Hypothalamus (tissue), 51 donors: Measurements from ENCODE around the gene CPA1.
"Not testable (repeated sequence)": the region's sequence is repeated elsewhere in the genome, so short reads cannot be mapped to it uniquely, and the experiment has no call there.

Experiments
- DNase-seq, 51 donors: peaks; one replicate each; lab custom pipeline; 2025; lab: John Stamatoyannopoulos, UW

CPA1 gene

DNA sequence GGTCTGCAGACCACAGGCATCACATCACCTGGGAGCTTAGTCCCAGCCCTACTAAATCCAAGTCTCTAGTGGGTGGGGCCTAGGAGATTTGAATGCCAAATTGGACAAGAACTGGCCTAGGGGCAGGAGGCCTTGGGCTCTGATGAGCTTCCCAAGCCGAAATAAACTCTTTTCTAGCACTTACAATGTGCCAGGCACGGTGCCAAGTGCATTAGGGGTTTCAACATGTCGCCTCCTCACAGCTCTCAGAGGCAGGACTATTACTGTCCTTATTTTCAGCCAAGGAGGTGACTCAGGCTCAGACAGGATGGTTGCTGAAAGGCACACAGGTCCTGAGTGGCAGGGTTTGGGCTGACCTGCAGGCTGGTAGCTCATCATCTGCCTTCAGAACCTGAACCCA, 9.2 kb upstream of the CPA1 start:
- peak in 1 of 51 donors; percentile 11 for DNase-seq

DNA sequence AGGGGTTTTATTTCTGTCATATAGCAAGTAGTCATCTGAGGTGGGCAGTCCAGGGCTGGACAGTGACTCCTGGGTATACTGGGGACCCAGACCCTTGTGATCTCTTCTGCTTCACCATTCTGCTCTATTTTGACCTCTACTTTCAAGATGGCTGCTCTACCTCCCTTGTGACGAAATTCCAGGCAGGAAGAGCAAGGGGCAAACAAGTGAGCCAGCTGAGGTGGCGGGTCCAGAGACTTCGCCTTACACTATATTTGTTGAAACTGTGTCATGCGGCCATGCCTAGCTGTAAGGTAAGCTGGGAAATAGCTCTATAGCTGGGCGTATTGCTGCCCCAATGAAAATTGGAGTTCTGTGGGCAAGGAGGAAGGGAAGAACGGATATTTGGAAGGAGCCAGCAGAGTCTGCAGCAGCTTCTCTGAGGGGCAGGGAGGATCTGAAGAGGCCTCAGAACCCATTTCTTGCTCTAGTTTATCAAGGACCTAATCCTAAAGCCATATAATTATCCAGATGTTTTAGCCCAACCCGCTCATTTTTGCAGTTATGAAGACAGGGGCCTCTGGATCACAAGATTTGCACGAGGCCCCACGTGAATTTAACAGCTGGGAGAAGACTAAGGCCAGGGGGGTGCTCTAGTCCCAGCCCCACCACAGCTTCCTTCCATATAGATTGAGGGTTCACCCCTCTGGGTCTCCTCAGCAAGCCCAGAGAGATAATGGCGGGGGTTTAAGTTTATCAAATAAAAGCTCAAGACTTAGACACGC, 7.7 kb upstream of the CPA1 start:
- DNase-seq, result no peak

DNA sequence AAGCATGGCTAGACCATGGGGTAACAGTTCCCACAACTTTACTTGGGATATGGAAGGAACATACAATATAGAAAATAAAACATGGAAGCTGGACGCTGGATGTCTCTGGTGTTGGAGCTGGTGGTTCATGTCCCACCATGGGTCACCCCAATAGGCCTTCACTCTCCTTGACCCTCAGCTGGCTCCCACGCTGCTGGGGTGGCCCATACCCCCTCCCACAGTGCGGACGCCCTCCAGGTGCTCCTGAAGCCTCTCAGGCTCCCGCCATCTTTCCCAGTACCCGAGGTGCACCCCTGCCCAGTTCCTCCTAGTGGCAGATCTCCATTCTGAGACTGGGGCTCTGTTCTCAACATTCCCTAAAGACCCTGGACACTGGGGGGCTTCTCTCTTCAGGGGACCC, 5.8 kb upstream of the CPA1 start:
- DNase-seq, result no peak

DNA sequence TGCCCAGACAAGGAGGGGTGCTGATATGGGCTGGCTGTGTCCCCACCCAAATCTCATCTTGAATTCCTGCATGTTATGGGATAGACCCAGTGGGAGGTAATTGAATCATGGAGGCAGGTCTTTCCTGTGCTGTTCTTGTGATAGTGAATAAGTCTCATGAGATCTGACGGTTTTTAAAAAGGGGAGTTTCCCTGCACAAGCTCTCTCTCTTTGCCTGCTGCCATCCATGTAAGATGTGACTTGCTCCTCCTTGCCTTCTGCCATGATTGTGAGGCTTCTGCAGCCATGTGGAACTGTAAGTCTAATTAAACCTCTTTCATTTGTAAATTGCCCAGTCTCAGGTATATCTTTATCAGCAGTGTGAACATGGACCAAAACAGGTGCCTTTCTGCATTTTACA, 3.8 kb upstream of the CPA1 start:
- not testable (repeated sequence) for DNase-seq

DNA sequence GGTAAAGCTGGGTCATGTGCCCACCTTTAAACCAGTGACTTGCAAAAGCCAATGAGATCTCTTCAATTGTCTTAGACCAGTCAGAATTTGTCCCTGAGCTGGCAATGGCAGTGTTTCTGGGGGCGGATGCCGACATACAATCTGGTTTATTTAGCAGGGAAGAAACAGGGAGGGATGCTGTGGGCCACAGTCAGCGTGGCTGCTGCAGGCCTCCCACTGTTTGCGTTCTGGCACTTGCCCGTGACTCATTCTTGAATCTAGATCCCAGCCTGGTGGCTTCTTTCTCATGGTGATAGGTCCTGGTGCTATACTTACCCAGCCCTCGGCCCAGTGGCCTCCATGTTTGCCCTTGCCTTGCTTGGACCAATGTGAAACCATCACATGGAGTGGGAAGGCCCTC, 3.1 kb upstream of the CPA1 start:
- no peak for DNase-seq

DNA sequence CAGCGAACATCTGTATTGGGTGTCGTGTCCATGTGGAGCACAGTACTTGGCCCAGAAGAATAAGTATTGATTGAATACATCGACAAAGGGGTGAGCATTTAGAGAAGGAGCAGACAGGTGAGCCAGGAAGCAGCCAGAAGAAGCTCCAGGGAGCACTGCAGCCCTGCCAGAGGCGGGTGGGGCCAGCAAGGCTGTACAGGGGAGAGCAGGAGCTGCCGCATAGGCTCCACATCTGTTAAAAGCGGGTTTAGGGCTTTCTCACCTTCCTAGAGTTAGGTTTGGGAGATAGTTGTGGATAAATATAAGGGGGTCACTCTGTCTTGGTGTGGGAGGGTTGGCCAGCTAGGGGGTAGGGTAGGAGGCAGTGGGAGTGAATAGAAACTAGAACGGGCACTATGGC, 1.3 kb upstream of the CPA1 start:
- no peak for DNase-seq

DNA sequence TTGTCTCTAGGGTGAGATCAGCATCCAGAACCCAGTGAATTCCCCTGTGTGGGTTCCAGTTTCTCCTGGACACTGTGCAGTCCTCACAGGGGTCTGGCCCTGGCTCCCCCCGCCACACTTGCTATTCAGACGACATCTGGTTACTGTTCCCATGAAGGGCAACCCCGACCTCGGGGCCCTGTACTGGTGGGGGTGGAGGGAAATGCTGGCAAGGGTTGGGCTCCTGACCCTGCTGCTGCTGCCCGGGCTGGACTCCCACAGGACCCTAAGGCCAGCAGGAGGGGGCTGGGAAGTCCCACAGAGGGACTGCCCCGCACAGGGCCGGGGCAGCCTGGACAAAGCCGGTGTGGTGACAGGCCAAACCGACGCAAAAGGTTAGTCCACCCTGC, 768 bp upstream of the CPA1 start:
- DNase-seq, result no peak

DNA sequence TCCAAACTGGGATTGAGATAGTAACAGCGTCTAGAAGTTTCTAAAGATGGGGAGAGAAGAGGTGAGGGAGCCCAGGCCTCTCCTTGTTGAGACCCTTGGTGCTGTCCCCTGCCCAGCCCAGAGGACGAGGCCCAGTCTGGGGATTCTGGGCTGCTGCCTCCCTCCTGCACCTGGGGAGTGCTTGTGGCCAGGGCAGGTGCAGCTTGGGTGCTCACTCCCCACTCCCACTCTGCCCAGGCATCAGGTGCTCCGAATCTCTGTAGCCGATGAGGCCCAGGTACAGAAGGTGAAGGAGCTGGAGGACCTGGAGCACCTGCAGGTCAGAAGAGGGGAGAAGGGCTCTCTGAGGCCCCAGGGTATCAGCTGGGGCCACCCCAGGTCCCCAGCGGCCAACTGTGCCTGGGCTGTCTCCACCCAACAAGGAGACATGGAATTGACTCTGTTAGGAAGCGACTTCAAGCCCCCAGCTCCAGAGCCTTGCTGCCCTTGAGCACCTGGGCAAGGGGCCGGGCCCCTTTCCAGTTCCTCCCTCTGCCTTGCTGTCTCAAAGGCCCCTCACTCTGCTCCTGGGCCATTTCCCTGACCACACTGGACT, 664 bp downstream of the CPA1 start:
- DNase-seq, result no peak

DNA sequence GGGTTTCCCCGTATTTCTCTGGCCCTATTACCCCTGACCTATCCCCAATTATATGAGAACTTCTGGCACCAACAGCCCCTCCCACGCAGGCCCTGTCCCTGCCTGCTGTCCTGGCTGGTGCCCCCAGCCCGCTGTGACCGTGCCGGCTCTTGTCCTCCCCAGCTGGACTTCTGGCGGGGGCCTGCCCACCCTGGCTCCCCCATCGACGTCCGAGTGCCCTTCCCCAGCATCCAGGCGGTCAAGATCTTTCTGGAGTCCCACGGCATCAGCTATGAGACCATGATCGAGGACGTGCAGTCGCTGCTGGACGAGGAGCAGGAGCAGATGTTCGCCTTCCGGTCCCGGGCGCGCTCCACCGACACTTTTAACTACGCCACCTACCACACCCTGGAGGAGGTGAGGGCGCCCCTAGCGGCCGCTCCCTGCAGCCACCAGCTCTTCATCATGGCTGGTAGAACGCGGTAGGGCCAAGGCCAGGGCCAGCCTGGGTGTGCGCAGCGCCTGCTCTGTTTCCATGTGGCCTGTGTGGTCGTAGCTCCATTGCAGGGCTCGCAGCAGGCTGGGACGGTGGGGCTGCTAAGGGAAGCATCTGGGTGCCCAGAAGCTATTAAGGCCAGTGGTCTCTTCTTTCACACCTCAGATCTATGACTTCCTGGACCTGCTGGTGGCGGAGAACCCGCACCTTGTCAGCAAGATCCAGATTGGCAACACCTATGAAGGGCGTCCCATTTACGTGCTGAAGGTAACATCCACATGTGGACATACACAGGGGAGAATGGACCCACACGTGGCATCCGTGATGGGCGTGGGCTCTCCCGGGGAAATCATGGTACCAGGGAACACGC, 1.4 kb downstream of the CPA1 start:
- no peak for DNase-seq

DNA sequence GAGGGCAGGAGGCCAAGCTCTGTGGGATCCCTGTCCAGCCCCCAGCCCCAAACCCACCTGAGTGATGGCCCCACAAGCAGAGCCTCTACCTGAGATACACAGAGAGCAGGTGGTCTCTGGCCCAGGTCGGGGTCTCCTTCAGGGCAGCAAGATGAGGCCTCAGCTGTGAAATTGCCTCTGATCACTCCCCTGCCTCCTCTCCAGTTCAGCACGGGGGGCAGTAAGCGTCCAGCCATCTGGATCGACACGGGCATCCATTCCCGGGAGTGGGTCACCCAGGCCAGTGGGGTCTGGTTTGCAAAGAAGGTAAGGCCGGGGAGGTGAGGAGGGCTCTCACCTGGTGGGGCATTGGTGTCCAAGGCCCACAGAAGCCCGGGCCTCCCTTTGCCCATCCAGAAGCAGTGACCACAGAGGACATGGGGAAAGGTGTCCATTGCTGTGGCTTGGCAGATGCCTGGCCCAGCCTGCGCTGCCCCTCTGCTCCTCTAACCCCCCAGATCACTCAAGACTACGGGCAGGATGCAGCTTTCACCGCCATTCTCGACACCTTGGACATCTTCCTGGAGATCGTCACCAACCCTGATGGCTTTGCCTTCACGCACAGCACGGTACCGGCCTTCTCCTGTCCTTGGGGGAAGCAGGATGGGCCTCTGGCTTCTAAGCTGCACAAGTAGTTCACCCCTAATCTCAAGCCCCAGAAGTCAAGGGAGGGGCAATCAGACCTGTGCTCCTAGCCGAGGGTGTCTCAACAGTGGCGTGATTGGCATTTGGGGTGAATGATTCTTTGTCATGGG, 3.1 kb downstream of the CPA1 start:
- no peak for DNase-seq

DNA sequence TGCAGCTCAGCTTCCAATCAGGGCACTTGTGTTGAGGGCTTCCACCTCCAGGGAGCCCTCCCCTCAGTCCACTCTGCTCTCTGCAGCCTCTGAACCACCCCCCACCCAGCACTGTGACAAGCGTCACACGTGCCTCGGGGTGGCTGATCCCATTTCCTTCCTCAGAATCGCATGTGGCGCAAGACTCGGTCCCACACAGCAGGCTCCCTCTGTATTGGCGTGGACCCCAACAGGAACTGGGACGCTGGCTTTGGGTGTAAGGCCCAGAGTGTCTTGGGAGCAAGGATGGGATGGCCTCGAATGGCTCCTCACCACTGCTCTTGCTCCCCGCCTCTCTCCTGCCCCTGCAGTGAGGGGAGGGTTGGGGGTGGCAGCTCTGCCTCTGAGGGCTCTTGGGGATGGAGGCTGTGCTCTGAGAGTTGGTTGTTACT, 4.1 kb downstream of the CPA1 start:
- DNase-seq, result no peak

DNA sequence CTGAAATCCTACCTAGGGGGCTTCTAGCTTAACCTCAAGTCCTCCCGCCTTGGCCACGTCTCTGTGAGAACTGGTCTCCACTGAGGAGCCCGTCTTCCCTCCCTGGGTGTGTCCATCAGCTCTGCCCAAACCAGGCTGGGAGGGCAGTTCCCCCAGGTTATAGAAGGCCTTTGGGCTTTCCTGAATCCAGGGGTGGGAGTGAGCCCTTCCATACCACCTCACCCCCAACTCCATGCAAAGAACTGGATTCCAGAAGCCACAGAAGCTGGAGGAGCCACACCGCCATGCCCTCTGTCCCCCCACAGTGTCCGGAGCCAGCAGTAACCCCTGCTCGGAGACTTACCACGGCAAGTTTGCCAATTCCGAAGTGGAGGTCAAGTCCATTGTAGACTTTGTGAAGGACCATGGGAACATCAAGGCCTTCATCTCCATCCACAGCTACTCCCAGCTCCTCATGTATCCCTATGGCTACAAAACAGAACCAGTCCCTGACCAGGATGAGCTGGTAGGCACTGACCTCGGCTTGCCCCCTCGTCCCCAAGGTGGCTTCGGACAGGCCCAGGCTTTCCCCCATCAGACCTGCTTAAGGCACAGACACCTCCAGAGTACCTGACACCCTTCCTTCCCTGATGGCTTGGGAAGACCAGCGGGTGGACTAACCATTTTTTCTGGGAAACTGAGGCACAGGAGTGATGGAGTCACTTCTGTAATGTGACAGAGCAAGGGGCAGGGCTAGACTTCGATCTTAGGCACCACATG, 4.7 kb downstream of the CPA1 start:
- no peak for DNase-seq

DNA sequence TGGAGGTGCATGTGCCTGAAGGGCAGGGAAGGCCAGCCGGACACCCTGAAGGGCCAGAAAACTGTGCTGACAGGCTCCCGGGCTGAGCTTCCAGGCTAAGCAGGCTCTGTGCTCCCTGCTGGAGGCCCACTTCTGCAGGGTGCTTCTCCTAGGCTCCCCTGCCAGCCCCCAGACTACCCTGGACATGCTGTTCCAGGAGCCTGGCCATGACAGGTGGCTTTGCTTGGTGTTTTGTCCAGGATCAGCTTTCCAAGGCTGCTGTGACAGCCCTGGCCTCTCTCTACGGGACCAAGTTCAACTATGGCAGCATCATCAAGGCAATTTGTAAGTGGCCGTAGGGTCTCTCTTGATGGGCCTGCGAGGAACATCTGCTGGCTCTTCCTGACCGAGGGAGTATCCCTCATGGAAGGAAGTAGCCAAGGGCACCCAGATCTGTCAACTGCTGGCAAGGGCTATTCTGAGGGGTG, 5.3 kb downstream of the CPA1 start:
- DNase-seq, result no peak

DNA sequence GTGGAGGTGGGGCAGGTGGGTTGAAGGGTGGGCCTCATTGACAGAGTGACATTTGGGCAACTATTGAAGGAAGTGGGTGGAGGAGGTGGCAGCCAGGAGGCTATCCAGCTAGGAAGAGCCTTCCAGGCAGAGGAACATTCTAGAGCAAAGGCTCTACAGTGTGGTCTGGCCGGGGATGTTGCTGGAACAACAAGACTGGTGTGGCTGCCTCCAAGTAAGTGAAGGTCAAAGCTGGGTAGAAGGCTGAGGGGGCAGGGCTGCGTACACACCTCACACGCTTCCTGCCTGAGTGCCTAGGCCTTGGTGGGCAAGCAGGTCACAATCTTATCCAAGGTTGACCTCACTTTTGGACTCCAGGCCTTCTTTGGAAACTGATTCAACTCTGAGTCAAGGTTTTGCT, 6.6 kb downstream of the CPA1 start:
- no peak for DNase-seq

DNA sequence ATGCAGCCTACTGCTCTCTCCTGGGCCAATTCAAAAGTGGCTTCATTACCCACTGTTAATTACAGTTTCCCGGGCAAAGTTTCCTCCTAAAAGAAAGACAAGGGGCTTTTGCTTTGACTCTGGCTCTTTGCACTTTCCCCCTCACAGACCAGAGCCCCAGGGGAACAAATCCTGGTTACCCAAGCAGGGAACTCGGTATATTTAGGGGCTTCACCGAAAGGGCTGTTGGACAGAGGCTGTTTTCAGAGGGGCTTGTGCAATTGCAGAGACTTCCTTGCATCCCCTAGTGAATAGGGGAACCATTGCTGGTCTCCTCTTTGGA, 7.0 kb downstream of the CPA1 start:
- no peak for DNase-seq

DNA sequence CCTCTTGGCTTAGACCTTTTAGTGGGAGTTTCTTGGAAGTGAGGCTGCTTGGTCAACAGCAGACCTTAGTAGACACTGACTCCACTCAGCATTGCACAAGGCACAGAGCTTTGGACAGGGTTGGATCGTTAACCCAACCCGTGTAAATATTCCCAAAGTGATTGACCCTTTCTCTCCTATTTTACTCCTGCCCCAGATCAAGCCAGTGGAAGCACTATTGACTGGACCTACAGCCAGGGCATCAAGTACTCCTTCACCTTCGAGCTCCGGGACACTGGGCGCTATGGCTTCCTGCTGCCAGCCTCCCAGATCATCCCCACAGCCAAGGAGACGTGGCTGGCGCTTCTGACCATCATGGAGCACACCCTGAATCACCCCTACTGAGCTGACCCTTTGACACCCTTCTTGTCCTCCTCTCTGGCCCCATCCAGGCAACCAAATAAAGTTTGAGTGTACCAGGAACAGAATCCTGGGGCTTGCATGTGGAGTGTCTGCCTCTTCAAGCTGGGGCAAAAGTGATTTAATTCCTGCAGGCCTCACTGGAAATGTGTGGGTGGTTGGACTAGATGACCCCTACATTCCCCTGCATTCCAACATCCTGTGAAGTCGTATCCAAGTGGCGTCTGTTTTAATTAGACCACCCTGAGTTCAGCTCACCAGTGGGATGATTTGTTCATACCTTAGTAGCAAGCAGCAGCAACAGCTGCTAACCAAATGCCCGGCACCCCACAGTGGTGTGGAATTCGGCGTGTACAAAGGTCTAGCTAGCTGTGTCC, 7.5 kb downstream of the CPA1 start:
- no peak for DNase-seq

DNA sequence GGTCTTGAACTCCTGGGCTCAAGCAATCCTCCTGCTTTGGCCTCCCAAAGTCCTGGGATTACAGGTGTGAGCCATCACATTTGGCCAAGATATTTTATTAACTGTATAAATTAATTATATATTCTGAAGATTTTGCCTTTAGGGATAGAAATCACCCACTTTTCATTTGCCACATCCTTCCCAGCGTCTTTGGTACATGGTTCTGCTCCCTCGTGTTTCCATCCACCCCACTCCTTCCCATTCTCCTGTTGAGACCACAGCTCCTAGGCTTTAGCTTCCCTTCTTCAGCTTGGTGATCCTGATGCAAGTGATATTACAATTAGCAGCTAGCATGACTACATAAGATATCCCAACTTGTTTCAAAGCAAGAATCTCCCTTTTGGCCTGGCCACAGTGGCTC, 8.4 kb downstream of the CPA1 start:
- DNase-seq, result no peak

DNA sequence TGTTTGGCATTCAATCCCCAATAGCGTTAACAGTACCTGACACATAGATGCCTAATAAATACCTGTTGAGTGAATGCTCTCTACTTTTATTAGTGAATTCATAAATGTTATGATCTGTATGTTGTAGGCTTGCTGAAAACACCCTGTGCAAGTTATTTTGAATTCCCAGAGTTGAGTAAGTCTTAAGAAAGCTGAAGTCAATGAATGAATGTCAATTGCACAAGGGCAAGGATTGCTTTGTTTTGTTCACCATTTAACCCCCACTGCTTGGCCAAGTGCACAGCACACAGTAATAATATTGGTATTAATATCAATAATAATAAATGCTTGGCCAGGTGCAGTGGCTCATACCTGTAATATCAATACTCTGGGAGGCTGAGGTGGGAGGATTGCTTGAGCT, 10.2 kb downstream of the CPA1 start:
- no peak for DNase-seq

DNA sequence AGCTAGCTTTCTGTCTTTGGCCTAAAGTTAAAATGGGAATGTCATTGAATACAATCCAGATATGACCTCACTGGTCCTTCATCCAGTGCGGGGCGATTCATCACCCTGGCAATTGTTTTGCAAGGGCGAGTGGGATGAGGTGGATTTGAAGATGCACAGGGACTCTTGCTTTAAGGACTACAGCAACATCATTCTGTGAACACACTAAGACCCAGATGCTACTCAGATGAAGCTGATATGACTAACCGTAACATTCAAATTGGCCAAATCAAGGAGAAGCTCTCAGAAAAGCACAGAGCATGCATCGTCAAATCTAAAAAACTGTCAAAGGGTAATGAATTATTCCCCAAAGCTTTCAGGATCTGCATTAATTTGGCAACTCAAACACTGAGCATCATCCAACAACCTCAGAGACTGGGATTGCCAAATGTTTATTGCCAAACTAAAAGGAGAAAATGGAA, 12.8 kb downstream of the CPA1 start:
- DNase-seq, result peak in 1 of 51 donors; percentile 10
